ENCODE data around the gene WDR1.

WDR1 gene

DNA sequence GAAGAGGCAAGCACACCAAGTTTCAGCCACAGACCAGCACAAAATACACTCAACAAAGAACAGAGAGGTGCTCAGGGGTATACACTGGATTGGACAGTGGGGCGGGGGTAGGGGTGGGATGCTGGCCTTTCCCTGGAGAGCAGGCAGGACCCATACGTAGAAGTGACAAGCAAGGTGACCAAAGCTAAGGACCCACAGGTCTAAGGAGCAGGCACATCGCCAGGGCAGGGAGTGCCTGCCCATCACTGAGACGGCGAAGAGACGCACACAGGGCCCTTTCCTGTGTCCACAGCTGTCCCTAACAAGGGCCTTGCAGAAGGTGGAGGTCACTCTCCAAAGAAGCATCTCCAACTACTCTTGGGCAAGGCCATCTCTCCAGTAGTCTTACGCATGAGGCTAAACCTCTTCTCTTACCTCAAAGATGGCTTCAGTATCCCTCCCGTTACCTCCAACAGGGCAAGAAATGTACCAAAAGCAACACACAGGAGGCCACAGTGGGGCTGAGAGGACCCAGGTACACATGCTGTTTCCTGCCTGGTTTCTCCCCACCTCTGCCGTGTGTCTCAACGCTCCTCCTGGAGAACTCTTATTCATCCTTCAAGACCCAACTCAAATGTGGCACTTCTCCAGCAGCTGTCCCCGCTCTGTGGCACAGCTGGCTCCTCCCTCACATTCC, 6.5 kb downstream of the WDR1 start:
- Mint-ChIP-seq H3K36me3 (ENCODE audit: low read depth) (peaks cover 75% of the 10 kb centered on the region), H3K27me3 (ENCODE audit: low read depth) (no peaks in the 10 kb centered on the region), H3K4me1 (peaks cover 93% of the 10 kb centered on the region), H3K27ac (no peak overlapping the region), H3K4me3 (peak overlapping the region in 2 of 3 experiments; percentile 11 to 15), H3K9me3 (no peaks in the 10 kb centered on the region)
- TF ChIP-seq, protein P1, sequence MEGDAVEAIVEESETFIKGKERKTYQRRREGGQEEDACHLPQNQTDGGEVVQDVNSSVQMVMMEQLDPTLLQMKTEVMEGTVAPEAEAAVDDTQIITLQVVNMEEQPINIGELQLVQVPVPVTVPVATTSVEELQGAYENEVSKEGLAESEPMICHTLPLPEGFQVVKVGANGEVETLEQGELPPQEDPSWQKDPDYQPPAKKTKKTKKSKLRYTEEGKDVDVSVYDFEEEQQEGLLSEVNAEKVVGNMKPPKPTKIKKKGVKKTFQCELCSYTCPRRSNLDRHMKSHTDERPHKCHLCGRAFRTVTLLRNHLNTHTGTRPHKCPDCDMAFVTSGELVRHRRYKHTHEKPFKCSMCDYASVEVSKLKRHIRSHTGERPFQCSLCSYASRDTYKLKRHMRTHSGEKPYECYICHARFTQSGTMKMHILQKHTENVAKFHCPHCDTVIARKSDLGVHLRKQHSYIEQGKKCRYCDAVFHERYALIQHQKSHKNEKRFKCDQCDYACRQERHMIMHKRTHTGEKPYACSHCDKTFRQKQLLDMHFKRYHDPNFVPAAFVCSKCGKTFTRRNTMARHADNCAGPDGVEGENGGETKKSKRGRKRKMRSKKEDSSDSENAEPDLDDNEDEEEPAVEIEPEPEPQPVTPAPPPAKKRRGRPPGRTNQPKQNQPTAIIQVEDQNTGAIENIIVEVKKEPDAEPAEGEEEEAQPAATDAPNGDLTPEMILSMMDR (IDR thresholded peaks at IDR 0.05; ENCODE audit: unreplicated experiment in 3 of 3): no peak

DNA sequence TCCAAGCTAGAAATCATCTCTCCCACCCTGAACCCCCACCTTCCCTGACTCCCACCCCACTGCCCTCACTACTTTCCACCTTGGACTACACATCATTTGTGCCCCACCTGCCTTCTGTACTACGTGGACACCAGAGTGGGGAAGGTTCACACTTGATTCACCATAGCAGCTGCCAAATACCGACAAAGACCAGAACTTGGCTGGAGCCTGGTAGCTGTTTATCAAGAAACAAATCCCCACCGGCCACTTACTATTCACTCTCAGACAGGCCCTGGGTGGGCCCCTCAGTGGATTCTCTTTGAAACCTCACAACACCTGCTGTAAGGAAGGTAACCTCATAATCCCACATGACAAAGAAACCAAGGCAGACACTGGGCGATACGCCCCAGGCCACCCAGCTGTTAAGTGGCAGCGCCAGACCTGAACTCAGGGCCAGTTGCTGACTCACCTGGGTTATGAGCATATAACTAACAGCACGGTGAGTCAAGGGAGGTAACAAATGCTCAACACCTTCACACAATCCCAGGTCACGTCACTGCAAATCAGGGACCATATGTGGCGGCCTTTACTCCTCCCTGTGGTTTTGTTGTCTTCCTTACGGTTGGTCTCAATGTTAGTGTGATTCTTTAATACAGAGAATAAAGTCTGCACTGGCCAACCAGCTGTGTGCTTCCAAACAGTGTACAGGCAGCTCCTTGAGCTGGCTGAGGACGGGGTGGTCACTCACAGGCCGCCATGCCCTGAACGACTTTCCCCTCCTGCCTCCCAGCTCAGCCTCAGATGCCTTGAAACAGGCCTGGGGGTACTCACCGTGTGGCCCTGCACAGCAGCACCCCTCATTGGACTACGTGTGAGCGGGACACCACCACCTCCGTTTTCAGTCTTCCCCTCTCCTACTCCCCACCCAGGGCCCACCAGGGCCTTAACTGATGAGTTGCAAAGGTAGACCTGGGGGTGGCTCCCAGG, 7.5 kb downstream of the WDR1 start:
- Mint-ChIP-seq H3K9me3 (no peaks in the 10 kb centered on the region), H3K36me3 (ENCODE audit: low read depth) (peaks cover 74% of the 10 kb centered on the region), H3K4me3 (peak overlapping the region in 1 of 3 experiments; percentile 27), H3K27ac (peak overlapping the region; percentile 15 to 72 (median 23)), H3K27me3 (ENCODE audit: low read depth) (no peaks in the 10 kb centered on the region), H3K4me1 (peaks cover 93% of the 10 kb centered on the region)
- TF ChIP-seq, protein P1 (IDR thresholded peaks at IDR 0.05; ENCODE audit: unreplicated experiment in 3 of 3): no peak

DNA sequence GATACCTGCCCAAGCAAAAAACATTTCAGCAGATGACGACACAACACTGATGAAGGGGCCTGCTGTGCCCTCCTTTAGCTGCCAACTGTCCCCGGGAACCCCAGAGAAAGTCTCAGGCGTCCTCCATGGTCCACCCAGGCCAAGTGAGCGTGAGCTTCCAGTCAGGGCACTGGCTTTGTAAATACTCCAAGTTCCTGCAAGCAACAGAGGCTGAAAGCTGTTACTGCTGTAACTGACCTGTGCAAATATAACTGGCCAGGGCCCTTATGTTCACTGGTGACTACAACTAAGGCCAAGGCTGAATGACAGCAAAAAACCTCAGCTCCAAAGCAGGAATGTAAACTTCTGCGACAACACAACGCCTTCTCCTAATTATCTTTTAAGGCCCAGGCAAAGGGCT, 8.2 kb downstream of the WDR1 start:
- Mint-ChIP-seq H3K27ac (peak overlapping the region in 2 of 3 experiments; percentile 15 to 72), H3K27me3 (ENCODE audit: low read depth) (no peaks in the 10 kb centered on the region), H3K36me3 (ENCODE audit: low read depth) (peaks cover 71% of the 10 kb centered on the region), H3K9me3 (no peaks in the 10 kb centered on the region), H3K4me1 (peaks cover 91% of the 10 kb centered on the region), H3K4me3 (no peak overlapping the region)
- TF ChIP-seq, protein P1 (IDR thresholded peaks at IDR 0.05; ENCODE audit: unreplicated experiment in 3 of 3): no peak

DNA sequence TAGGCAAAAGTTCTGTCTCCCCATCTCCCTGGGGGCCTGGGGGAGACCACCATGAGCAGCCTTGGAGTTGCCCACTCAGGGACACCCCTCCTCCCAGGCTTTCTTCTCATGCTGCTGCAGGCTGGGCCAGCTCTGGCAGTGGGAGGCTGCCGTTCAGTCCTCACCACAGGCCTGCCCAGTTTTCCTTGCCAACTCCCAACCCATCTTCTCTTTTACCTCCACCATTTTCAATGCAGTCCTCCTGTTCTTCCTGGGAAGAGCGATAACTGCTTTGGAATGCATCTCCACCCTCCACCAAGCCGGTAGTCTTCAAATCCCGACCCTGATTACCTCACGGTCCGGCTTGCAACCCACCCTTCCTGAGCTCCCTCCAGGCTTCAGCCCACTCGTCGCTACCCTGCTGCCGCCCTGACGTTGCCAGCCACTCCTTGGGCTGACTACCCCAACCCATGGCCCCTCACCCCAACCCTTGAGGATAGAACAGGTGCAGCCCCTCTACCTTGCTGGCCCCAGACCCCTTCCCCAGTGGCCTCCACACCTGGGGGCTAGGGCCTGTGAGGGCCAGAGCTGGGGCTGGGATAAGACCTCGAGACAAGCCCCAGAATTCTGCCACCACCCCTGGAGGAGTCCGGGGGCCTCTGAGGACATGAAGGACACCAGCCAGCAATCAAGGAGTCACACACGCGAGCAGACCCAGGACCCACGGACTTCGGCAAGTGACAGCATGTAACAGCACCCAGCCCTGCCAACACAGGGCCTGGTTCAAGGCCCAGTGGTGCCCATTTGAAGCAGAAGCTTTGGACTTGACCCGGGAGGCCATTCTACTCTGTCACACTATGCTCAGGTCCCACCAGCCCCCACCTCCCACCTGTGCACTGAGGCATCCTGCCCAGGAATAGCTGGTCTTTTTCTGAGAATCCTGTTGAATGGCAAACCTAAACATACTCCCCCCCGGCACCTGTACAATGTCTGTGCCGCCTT, 9.2 kb downstream of the WDR1 start:
- H3K27me3 Mint-ChIP-seq (ENCODE audit: low read depth): no peaks in the 10 kb centered on the region
- TF ChIP-seq, protein P1 (IDR thresholded peaks at IDR 0.05; ENCODE audit: unreplicated experiment in 3 of 3): no peak
- H3K27ac Mint-ChIP-seq: peak overlapping the region in 1 of 3 experiments; percentile 61
- H3K9me3 Mint-ChIP-seq: no peaks in the 10 kb centered on the region
- H3K4me1 Mint-ChIP-seq: peaks cover 93% of the 10 kb centered on the region
- H3K36me3 Mint-ChIP-seq (ENCODE audit: low read depth): peaks cover 73% of the 10 kb centered on the region
- no peak overlapping the region for H3K4me3 Mint-ChIP-seq

DNA sequence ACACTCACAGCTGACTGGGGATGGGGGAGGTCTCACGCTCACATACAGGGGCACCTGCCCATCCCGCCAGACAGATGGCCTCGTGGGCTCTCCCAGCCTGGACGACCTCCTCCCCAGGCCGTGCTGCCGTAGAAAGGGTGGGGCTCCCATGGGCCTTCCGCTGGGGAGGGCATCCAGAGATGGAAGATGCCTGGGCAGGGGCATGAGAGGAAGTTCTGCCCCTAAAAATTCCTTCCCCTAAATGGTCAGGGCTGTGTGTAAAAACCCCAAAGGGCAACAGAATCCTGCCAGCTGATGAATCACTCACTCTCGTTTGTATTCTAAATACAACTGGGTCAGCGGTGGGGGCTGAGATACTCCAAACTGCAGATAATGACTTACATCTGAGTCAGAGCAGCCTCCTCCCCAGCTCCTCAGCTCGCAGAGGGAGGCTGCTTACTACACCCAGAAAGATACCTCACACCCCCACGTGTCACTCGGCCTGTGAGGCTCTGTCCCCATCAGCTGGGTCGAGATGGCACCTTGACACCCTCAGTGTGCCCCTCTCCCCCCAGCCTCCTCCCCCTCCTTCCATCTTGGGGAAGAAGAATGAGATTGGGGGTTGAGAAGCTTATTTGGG, 10.1 kb downstream of the WDR1 start:
- Mint-ChIP-seq H3K36me3 (ENCODE audit: low read depth) (peaks cover 73% of the 10 kb centered on the region), H3K9me3 (no peaks in the 10 kb centered on the region), H3K4me3 (no peak overlapping the region), H3K27me3 (ENCODE audit: low read depth) (no peaks in the 10 kb centered on the region), H3K4me1 (peaks cover 93% of the 10 kb centered on the region), H3K27ac (peak overlapping the region in 1 of 3 experiments; percentile 61)
- TF ChIP-seq, protein P1 (IDR thresholded peaks at IDR 0.05; ENCODE audit: unreplicated experiment in 3 of 3): no peak
